ENCODE data around the gene ATF7IP2.
A peak's percentile ranks its signal among the peaks of the same experiment; 100 is the strongest.
"Not testable (repeated sequence)": the region's sequence is repeated elsewhere in the genome, so short reads cannot be mapped to it uniquely, and the experiment has no call there.

ATF7IP2 gene, protein sequence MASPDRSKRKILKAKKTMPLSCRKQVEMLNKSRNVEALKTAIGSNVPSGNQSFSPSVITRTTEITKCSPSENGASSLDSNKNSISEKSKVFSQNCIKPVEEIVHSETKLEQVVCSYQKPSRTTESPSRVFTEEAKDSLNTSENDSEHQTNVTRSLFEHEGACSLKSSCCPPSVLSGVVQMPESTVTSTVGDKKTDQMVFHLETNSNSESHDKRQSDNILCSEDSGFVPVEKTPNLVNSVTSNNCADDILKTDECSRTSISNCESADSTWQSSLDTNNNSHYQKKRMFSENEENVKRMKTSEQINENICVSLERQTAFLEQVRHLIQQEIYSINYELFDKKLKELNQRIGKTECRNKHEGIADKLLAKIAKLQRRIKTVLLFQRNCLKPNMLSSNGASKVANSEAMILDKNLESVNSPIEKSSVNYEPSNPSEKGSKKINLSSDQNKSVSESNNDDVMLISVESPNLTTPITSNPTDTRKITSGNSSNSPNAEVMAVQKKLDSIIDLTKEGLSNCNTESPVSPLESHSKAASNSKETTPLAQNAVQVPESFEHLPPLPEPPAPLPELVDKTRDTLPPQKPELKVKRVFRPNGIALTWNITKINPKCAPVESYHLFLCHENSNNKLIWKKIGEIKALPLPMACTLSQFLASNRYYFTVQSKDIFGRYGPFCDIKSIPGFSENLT

DNA sequence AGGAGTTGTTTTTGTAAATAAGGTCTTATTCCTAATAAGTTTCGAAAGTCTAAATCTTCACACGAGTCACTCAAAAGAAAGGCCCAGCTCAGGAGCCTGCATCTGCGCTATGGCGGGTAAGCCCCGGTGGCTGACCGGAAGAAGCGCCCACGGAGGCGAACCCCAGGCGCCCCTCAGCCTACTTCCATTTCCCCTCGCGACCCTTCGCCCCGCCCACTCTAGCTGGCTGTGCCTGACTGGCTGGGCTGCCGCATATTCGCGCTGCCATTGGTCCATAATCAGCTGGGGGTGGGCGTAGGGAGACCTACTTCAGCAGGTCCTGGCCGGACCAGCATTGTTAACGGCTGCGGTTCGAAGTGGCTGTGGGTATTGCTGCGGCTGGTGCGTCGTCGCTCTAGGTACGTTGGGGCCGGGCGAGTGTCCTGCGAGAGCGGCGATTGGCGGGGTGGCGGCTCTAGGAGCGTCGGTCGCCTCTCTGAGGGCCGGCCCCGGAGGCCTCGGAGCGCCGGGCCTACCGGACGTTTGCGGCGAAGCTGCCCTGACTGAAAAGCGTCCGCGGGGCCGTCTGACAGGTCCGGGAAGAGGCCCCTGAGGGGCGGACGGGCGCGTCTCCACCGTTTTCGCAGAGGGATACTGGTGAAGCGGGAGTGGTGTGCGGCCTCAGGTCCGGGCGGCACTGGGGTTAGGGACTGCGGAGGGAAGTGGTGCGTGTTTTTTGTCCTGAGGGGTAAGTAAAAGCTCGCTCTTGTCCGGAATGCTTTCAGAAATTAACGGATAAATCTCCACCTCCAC, at the start of gene ATF7IP2:
Gene ATF7IP2 (plus strand): TSS at position 337 of the 792 bp plus-strand sequence. CDS start 44,560 bp downstream, outside the sequence.
- peak; percentile 82 for DNase-seq (ENCODE audit: low read depth)

DNA sequence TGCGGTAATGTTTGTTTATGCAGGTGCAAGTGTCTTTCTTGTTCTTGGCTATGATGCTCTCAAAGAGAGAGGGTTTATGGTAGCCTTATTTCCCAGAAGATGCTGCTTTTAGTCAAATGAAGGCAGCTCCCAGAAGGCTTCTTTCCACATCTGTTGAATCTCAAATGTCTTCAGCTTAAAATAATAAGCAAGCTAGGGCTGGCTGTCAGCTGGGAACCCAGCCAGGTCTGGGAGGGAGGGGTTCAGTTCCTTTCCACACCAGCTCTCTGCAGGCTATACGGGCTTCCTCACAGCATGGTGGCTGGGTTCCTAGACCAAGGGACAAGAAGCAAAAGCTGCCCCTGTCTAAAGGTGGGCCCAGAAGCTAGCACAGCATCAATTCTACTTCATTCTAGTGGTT, 47.4 kb upstream of the ATF7IP2 start:
- DNase-seq (ENCODE audit: low read depth) = no peak

DNA sequence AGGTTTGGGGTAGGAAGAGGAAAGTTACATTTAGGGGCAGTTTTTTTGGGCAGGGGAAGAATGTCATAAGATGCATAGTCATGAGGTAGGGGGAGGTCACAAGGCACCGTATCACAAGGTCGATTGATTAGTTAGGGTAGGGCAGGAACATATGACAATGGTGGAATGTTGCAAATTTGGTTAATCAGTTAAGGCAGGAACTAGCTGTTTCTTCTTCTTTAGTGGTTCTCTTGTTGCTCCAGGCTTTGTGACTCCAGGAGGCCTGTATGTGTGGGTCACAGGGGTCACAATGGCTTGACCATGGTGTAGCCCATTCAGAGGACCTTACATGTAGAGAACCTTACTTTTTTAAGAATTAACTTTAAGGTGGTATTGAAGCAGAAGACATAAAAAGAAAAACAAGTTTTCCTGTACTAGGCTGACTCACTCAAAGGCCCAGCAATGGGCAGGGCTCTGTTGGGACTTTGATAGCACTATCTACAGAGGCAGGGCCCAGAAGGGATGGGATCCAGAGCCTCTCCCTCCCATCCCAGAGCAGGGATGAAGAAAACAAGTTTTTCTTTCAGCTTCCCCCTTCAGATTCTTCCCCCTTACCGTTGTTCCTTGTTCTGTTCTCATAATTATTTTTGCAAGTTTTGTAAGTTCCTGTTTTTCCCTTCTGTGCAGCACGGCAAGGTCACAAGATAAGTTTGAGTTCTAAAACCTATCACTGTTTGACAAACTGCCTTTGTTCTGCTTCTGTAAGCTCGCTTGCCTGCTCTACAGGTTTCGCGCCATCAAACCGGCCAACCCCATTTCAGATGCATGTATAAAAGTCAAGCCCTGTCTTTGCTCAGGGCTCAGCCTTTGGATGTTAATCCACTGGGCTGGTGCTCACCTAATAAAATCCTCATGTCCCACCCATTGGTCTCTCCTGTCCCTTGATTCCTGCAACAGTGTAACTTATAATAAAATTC, 45.8 kb upstream of the ATF7IP2 start:
- no peak for DNase-seq (ENCODE audit: low read depth)

DNA sequence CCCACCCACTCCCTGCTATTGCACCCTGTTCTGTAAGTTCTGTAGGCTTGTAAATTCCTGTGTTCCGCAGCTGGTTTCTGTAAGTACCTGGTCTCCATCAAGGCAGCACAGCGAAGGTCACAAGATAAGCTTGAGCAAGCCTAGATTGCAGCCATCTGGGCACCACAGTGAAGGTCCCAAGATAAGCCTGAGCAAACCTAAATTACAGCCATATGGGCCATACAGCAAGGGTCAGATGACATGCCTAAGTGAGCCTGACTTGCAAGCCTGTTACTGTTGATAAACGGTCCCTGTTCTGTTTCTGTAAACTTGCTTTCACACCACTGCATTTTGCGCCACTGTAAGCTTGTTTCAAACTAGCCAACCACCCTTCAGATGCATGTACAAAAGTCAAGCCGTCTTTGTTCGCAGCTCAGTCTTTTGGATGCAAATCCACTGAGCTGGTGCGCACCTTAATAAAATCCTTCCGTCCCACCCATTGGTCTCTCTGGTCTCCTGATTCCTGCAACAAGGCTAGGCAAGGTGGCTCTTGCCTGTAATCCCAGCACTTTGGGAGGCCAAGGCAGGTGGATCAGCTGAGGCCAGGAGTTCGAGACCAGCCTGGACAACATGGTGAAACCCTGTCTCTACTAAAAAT, 42.6 kb upstream of the ATF7IP2 start:
- DNase-seq (ENCODE audit: low read depth) = no peak

DNA sequence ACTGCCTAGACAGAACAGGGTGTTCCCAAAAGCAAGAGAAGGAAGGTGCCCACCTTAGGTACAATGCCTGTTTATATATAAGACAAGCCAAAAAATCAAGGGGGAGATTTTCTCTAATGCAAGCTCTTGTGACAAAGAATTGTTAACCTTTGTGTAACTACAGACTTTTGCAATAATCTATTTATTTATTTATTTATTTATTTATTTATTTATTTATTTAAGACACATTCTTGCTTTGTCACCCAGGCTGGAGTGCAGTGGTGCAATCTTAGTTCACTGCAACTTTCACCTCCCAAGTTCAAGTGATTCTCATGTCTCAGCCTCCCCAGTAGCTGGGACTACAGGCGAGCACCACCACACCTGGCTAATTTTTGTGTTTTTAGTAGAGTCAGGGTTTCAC, 41.2 kb upstream of the ATF7IP2 start:
- DNase-seq (ENCODE audit: low read depth) = not testable (repeated sequence)

DNA sequence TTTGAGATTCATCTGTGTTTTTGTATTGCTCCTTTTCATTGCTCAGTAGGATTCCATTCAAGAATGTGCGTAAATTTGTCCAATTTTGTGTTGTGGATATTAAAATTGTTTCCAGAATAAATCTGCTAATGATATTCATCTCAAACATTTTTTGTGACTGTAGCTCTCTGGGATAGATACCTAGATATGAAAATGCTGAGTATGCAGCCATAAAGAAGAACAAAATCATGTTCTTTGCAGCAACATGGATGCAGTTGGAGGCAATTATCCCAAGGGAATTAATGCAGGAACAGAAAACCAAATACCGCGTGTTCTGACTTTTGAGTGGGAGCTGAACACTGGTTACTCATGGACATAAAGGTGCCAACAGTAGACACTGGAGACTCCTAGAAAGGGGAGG, 40.2 kb upstream of the ATF7IP2 start:
- no peak for DNase-seq (ENCODE audit: low read depth)

DNA sequence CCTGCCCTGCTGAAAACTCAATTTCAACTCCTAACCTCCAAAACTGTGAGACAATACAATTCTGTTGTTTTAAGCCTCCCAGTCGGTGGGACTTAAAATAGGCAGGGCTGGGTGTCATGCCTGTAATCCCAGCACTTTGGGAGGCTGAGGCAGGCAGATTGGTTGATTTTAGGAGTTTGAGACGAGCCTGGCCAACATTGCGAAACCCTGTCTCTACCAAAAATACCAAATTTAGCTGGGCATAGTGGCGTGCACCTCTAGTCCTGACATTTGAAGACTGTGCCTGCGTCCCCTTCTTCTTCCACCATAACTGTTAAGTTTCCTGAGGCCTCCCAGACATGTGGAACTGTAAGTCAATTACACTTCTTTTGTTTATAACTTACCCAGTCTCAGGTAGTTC, 36.0 kb upstream of the ATF7IP2 start:
- DNase-seq (ENCODE audit: low read depth) = no peak

DNA sequence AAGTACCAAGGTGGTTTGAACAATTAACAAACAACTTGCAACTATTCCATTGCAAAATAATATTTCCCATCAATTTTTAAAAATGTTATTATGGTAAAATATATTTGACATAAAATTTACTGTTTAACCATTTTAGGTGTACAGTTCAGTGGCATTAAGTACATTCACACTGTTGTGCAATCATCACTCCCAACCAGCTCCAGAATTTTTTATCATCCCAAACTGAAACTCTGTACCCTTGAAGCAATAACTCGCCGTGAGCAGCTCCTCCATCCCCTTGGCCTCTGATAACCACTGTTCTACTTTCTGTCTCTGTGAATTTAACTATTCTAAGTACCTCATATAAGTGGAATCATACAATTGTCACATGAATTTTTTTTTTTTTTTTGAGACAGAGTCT, 33.6 kb upstream of the ATF7IP2 start:
- no peak for DNase-seq (ENCODE audit: low read depth)

DNA sequence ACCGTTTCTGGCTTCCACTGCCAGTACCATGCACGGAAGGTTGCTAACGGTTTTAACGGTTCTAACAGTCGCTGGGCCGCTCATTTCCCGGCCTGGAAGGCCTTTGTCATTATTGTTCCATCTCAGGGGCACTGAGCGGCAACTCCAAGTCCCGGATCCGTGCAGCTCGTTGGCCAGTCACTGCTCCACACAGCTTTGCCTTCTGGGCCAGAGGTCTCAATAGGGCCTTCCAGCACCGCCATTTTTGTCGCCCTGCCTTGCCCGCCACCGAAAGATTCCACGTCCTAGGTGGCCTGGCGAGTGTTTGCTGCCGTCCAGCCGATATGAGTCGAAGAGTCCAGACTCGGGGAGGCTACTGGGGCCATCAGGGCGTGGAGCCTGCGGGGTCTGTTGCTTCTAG, 30.3 kb upstream of the ATF7IP2 start:
- no peak for DNase-seq (ENCODE audit: low read depth)

DNA sequence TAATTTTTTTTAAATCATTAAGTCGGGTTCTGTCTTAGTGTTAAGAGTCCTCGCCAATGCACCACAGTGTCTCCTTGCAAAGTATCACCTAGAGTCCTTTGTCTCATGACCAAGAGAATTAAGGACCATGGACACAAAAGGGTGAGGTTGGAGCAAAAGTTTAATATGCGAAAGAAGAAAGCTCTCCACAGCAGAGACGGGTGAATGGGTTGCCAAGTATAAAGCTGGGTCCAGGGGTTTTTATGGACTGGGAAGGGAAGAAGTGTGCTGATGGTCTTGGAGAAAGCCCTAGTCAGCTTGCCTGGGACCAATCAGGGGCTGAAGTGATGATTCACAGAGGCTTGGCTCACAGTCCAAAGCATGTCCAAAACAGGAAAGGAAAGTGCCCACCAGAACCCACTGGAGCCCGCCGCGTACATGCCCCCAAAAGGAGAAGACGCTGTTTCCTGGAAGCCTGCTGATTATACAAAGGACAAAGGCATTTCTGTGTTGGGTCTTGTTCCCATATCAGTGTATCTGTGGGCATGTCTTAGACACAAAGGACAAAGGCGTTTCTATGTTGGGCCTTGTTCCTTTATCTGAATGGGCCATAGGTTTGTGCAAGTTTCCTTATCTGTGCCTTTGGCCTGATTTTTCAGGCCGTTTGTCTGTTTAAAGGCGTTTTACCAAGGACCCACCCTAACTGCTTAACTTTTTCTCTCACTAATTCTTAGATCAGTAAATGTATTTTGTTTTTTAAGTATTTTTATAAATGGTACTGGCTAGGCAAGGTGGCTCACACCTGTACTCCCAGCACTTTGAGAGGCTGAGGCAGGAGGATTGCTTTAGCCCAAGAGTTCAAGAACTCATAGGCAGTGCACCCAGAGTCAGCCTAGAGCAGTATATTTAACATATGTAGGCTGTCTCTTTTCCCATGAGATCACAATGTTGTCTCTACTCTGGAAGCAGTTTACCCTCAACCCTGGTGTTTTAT, 28.7 kb upstream of the ATF7IP2 start:
- DNase-seq (ENCODE audit: low read depth) = no peak

DNA sequence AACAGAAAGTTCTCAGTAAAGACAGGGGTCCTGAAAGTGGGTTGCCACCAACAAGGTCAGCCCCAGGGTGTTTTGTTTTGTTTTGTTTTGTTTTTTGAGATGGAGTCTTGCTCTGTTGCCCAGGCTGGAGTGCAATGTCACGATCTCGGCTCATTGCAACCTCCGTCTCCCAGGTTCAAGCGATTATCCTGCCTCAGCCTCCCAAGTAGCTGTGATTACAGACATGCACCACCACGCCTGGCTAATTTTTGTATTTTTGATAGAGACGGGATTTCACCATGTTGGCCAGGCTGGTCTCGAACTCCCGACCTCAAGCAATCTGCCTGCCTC, 24.1 kb upstream of the ATF7IP2 start:
- not testable (repeated sequence) for DNase-seq (ENCODE audit: low read depth)

DNA sequence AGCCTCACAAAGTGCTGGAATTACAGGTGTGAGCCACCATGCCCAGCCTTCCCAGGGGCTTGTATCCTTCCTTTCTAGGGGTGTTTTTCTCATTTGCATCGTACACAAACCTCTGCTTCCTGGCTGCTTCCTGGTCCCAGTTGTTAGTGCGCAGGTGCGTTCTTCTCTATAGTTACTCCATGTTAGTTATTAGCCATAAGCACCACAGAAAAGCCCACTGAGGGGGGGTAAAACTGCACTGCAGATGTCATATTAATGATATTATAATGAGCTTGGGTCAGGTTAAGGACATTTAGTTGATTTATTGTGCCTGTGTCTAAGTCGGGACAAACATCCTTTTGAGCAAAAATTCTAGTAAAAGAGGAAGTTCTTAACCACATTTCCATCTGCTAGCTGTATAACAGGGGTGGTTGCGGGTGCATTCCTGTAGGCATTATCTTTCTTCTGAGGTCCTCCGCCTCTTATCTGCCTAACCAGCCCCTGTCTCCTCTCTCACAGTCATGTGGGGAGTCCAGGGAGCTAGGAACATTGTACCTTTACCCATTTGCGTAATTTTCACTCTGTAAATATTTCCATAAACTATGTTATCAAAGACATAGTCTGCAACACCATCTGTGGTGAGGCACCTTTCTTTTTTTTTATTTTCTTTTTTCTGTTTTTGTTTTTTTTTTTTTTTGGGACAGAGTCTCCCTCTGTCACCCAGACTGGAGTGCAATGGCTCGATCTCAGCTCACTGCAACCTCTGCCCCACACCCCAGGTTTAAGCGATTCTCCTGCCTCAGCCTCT, 23.6 kb upstream of the ATF7IP2 start:
- DNase-seq (ENCODE audit: low read depth) = no peak

DNA sequence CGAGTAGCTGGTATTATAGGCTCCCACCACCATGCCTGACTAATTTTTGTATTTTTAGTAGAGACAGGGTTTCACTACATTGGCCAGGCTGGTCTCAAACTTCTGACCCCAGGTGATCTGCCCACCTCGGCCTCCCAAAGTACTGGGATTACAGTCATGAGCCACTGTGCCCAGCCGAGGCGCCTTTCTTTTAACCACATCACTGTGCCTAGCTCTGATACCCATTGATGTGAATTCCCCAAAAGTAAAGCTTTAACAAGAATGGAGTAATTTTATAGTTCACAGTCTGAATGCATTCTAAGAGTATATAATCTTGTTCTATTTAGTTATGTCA, 23.0 kb upstream of the ATF7IP2 start:
- not testable (repeated sequence) for DNase-seq (ENCODE audit: low read depth)

DNA sequence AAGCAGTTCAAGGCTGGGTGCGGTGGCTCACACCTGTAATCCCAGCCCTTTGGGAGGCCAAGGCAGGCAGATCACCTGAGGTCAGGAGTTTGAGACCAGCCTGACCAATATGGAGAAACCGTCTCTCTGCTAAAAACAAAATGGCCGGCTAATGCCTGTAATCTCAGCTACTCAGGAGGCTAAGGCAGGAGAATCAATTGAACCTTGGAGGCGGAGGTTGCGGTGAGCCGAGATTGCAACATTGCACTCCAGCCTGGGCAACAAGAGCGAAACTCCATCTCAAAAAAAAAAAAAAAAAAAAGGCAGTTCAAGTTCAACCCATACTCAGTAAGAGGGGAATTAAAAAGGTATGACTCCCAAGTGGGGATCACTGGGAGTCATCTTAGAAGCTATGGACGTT, 19.2 kb upstream of the ATF7IP2 start:
- DNase-seq (ENCODE audit: low read depth) = not testable (repeated sequence)

DNA sequence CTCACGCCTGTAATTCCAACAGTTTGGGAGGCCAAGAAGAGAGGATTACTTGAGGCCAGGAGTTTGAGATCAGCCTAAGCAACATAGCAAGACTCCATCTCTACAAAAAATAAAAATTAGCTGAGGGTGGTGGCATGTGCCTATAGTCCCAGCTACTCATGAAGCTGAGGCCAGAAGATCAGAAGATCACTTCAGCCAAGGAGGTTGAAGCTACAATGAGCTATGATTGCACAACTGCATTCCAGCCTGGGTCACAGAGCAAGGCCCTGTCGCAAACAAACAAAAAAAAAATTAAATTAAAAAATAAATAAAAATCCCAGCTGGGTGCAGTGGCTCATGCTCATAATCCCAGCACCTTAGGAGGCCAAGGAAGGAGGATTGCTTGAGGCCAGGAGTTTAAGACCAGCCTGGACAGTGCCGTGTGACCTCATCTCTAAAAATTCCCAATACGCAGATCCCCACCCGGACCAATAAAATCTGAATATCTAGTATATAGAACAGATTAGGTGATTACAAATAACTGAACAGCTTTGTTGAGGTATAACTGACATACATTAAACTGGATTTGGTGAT, 18.2 kb upstream of the ATF7IP2 start:
- no peak for DNase-seq (ENCODE audit: low read depth)

DNA sequence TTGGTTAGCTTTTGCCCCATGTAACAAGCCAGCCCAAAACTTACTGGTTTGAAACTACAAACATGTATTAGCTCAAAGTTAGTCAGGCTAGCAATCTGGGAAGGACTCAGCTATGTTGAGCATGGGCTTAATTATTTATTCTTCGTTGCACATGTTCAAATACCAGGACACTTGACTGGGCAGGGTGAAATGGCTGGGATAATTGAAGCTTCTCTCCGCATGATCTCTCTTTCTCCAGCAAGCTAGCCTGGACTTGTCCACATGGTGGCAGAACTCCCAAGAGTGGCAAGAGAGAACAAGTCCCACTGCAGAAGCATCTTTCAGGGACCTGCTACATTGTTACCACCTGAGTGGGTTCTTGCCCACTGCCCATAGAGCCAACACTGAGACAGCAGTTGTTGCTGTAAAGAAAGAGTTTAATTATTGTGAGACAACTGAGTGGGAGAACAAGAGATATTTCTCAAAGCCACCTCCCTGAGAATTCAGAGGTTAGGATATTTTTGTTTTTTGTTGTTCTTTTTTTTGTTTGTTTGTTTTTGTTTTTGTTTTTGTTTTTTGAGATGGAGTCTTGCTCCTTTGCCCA, 16.8 kb upstream of the ATF7IP2 start:
- no peak for DNase-seq (ENCODE audit: low read depth)

DNA sequence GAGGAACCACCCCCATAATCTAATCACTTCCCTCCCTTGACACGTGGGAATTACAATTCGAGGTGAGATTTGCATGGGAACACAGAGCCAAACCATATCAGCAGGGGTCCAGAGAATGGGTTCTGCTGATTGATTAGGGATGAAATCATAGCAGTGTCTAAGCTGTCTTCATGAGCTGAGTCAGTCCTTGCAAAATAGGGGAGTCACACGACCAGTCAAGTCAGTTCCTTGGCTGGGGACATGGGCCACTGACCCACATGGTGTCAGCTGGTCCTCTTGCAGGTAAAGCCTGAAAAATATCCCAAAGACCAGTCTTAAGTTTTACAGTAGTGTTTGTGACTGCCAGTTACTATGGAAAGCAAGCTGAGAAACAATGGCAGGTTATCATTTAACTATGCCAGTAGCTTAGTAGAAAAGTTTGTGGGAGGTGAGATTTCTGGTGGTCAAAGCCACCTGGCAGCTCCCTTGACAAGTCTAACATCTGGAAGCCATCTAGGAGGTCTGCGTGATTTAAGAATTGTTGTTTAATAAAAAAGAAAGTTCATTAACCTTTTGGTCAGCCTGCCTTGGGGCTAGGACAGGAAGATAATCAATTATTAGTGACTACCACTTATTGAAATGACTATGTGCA, 15.7 kb upstream of the ATF7IP2 start:
- no peak for DNase-seq (ENCODE audit: low read depth)

DNA sequence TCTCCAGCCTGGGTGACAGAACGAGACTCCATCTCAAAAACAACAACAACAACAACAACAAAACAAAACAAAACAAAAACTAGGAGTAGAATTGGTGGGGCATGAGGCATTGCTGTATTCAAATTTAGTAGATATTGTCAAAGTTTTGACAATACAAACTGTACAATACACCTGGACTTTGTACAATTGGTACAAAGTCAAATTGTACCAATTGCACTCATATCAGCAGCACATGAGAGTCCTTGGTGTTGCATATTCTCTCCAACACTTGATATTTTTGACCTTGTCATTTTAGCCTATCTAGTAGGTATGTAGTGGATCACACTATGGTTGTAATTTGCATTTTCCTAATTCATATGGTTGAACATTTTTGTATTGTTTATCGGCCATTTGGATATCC, 14.3 kb upstream of the ATF7IP2 start:
- DNase-seq (ENCODE audit: low read depth) = no peak

All from activated gamma-delta T cell treated with anti-CD3 and anti-CD28 coated beads, Interleukin-2, amount 50 U/mL, for 16 hours (primary cell).